Liver (tissue), 3 donors: Measurements from ENCODE around the gene DIP2C.

Source experiments
- ATF3 ChIP-seq: IDR thresholded peaks from 2 replicates; pipeline ENCODE4 v1.6.1; 2016; ENCODE audit warnings: antibody characterized with exemption
- CTCF ChIP-seq: fragments of 150-350 bp; IDR thresholded peaks from 2 replicates; pipeline ENCODE4 v1.5.1; 2017; ENCODE audit warnings: improper control_type of control experiment, low read depth, low read length; ENCODE audit not compliant: missing input control
- EGR1 ChIP-seq, 2 donors: IDR thresholded peaks; 2 replicates each; pipeline ENCODE4 v1.6.1; 2016 to 2018; ENCODE audit warnings: antibody characterized with exemption in 2 of 2, low read depth in 2 of 2
- FOXA1 ChIP-seq: IDR thresholded peaks from 2 replicates; pipeline ENCODE4 v1.6.1; 2016; ENCODE audit warnings: antibody characterized with exemption
- GABPA ChIP-seq, 2 donors: IDR thresholded peaks in 1 of 2; conservative IDR thresholded peaks in 1 of 2; 2 replicates each; pipeline ENCODE4 v1.6.1; 2016; ENCODE audit warnings: antibody characterized with exemption in 2 of 2, mild to moderate bottlenecking in 1 of 2, moderate library complexity in 1 of 2
- JUND ChIP-seq, 2 donors: IDR thresholded peaks; 2 replicates each; pipeline ENCODE4 v1.6.1; 2016; ENCODE audit warnings: antibody characterized with exemption in 2 of 2
- MAX ChIP-seq: IDR thresholded peaks from 2 replicates; pipeline ENCODE4 v1.6.1; 2016; ENCODE audit warnings: antibody characterized with exemption
- NR2F2 ChIP-seq: IDR thresholded peaks from 2 replicates; pipeline ENCODE4 v1.6.1; 2016; ENCODE audit warnings: antibody characterized with exemption
- RAD21 ChIP-seq, 2 donors: IDR thresholded peaks; 2 replicates each; pipeline ENCODE4 v1.6.1; 2016; ENCODE audit warnings: antibody characterized with exemption in 2 of 2, mild to moderate bottlenecking in 2 of 2
- REST ChIP-seq: IDR thresholded peaks from 2 replicates; pipeline ENCODE4 v1.6.1; 2016; ENCODE audit warnings: antibody characterized with exemption, mild to moderate bottlenecking
- SP1 ChIP-seq: IDR thresholded peaks from 2 replicates; pipeline ENCODE4 v1.6.1; 2018; ENCODE audit warnings: antibody characterized with exemption, mild to moderate bottlenecking
- TAF1 ChIP-seq: conservative IDR thresholded peaks from 2 replicates; pipeline ENCODE4 v1.6.1; 2016; ENCODE audit warnings: antibody characterized with exemption, mild to moderate bottlenecking
- ZBTB33 ChIP-seq: IDR thresholded peaks from 2 replicates; pipeline ENCODE4 v1.6.1; 2016; ENCODE audit warnings: antibody characterized with exemption
- donor health status: healthy.
- donor health status: healthy.

GRCh38 chr10:672203-672602 is 17.3 kb downstream of the DIP2C start:
- no peak for TF ChIP-seq CTCF
- no peak for TF ChIP-seq JUND (IDR thresholded peaks at IDR 0.05)
- TF ChIP-seq SP1: no peak
- no peak for TF ChIP-seq ZBTB33
- TF ChIP-seq ATF3: no peak
- TF ChIP-seq NR2F2: no peak
- TF ChIP-seq FOXA1: no peak
- no peak for TF ChIP-seq REST
- no peak for TF ChIP-seq RAD21 (IDR thresholded peaks at IDR 0.05)
- no peak for TF ChIP-seq MAX
- TF ChIP-seq GABPA (IDR thresholded peaks at IDR 0.05 in 1 of 2, conservative IDR thresholded peaks at IDR 0.05 in 1 of 2): no peak
- no peak for TF ChIP-seq TAF1
- TF ChIP-seq EGR1 (IDR thresholded peaks at IDR 0.05; ENCODE audit: low read depth in 2 of 2): no peak
